WTC11 (cell line): Measurements from ENCODE around the gene HOXA2. TPM values are rescaled to one million over a fixed set of nuclear protein-coding genes. Genes with fewer than 3 reads are reported as not detected.

ENCODE experiments used
- ATAC-seq: fragments of 200-7000 bp; cut with Tn5 transposase; 2 replicates; pipeline ENCODE4 v1.10.0; 2021; ENCODE audit warnings: mild to moderate bottlenecking, moderate library complexity
- Bru-seq: library from RNA; stranded (reverse); fragments of 400-500 nt; gene quantifications from one replicate; lab custom pipeline; 2021; lab: Mats Ljungman, UMichigan
- CTCF ChIA-PET: fragments of 300-600 bp; sonication (Branson Sonifier 250); formaldehyde crosslinking; loops from one replicate; lab custom pipeline; 2021; ENCODE audit warnings: antibody characterized with exemption; lab: Charles Lee
- POLR2A ChIA-PET: fragments of 350-600 bp; sonication (Branson Sonifier 250); formaldehyde crosslinking; loops from one replicate; lab custom pipeline; 2021; ENCODE audit warnings: antibody characterized with exemption; lab: Charles Lee
- DNase-seq: peaks from one replicate; pipeline ENCODE4 v3.0.0; 2021; ENCODE audit warnings: low spot score
- H3K27ac Mint-ChIP-seq: 2 replicates; pipeline ENCODE4 v1.8.0; 2021; ENCODE audit warnings: mixed read lengths
- H3K27me3 Mint-ChIP-seq: 2 replicates; pipeline ENCODE4 v1.8.0; 2021; ENCODE audit warnings: low read depth, mild to moderate bottlenecking, moderate library complexity, mixed read lengths
- H3K36me3 Mint-ChIP-seq: 2 replicates; pipeline ENCODE4 v1.8.0; 2021; ENCODE audit warnings: mixed read lengths
- H3K4me1 Mint-ChIP-seq: 2 replicates; pipeline ENCODE4 v1.8.0; 2022; ENCODE audit warnings: mixed read lengths
- H3K4me3 Mint-ChIP-seq: 2 replicates; pipeline ENCODE4 v1.8.0; 2021; ENCODE audit warnings: mild to moderate bottlenecking, moderate library complexity, mixed read lengths
- H3K9me3 Mint-ChIP-seq: 2 replicates; pipeline ENCODE4 v1.8.0; 2021; ENCODE audit warnings: mixed read lengths
- ARID4B ChIP-seq: sonication (generic); formaldehyde crosslinking; IDR thresholded peaks from 2 replicates; pipeline ENCODE4 v1.8.0; 2023; ENCODE audit warnings: missing genetic modification reagents, mild to moderate bottlenecking, borderline replicate concordance
- ATF2 ChIP-seq: sonication (generic); formaldehyde crosslinking; IDR thresholded peaks from 2 replicates; pipeline ENCODE4 v1.8.1; 2022; ENCODE audit warnings: low read depth, missing genetic modification reagents, borderline replicate concordance
- CTCF ChIP-seq: fragments of 200-600 bp; IDR thresholded peaks from 2 replicates; pipeline ENCODE4 v1.8.0; 2022; ENCODE audit warnings: antibody characterized with exemption
- ELF4 ChIP-seq: sonication (generic); formaldehyde crosslinking; IDR thresholded peaks from 2 replicates; pipeline ENCODE4 v1.8.1; 2022; ENCODE audit warnings: low read depth, mild to moderate bottlenecking, moderate library complexity, missing genetic modification reagents
- ETV6 ChIP-seq: sonication (generic); formaldehyde crosslinking; IDR thresholded peaks from 2 replicates; pipeline ENCODE4 v1.8.1; 2022; ENCODE audit warnings: mild to moderate bottlenecking, missing genetic modification reagents
- FOXJ3 ChIP-seq: sonication (generic); formaldehyde crosslinking; IDR thresholded peaks from 2 replicates; pipeline ENCODE4 v1.9.0; 2021; ENCODE audit warnings: missing genetic modification reagents, mild to moderate bottlenecking, borderline replicate concordance
- HMGXB4 ChIP-seq: sonication (generic); formaldehyde crosslinking; IDR thresholded peaks from 2 replicates; pipeline ENCODE4 v1.8.1; 2023; ENCODE audit warnings: mild to moderate bottlenecking, moderate library complexity, missing genetic modification reagents
- SMAD3 ChIP-seq: sonication (generic); formaldehyde crosslinking; IDR thresholded peaks from 2 replicates; pipeline ENCODE4 v1.8.0; 2022; ENCODE audit warnings: missing genetic modification reagents, mild to moderate bottlenecking, borderline replicate concordance
- TEAD4 ChIP-seq: sonication (generic); formaldehyde crosslinking; IDR thresholded peaks from 2 replicates; pipeline ENCODE4 v1.8.0; 2022; ENCODE audit warnings: mild to moderate bottlenecking, missing genetic modification reagents
- ZNF219 ChIP-seq: sonication (generic); formaldehyde crosslinking; IDR thresholded peaks from 2 replicates; pipeline ENCODE4 v1.8.0; 2023; ENCODE audit warnings: missing genetic modification reagents, mild to moderate bottlenecking, borderline replicate concordance
- ZNF512 ChIP-seq: sonication (generic); formaldehyde crosslinking; IDR thresholded peaks from 2 replicates; pipeline ENCODE4 v1.8.1; 2022; ENCODE audit warnings: missing genetic modification reagents, borderline replicate concordance
- long read RNA-seq, 3 experiments: library from RNA in 1 of 3; library from capped mRNA in 1 of 3; library from polyadenylated mRNA in 1 of 3; unstranded in 2 of 3; stranded (forward) in 1 of 3; transcript quantifications; one replicate each; pipeline ENCODE4 v2.0.0, GENCODE V29; 2021
- total RNA-seq: library from RNA; stranded (reverse); gene quantifications from 3 replicates; pipeline ENCODE4 v1.2.3, GENCODE V29; 2021

The HOXA2 gene
- total RNA-seq (not detected in 3 replicates), Bru-seq, nascent RNA (not detected)
- long read RNA-seq, experiment 1: 0 reads
- long read RNA-seq, experiment 2: 0 reads
- long read RNA-seq, experiment 3: 0 reads

DNA sequence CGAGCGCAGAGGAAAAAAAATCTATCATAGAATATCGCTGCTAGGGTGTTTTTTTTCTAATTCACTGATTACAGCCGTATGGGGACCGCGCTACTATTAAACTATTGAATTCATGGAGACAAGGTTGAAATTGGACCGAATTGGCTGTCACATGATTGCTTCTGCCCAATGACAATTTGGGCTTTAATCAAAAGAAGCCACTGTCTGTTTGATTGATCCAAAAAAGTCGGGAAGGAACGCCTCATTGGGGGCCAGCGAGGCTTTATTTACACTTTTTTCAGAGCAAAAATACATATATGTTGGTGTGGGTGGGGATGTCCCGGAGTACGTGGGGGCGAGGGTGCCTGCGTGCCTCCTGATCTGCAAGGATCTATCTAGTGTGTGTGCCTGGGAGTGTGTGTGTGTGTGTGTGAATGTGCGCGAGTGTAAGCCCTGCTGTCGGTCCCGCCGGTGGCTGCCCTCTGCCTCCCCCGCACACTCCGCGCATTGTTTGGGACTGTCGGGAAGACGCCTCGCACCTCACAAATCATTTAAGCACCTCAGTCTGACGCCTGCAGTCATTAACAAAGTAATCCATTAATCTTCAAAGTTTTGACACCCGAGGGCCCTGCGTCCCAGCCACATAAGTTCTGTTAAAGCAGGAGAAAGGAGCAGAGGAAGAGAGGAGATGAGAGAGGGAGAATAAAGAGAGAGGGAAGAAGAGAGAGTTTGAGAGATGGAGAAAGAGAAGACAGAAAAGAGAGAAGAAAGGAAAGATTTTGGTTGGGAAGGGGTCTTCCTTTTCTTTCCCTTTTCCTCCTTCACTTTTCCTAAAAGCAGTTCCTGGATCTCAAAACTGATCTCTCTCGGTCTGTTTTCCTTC, at the start of gene HOXA2:
TSS of gene HOXA2 (minus strand) at position 103 of the 862 bp plus-strand sequence. CDS start 183 bp downstream, outside the sequence.
- Mint-ChIP-seq H3K4me3 (peak within 1 kb of the TSS; percentile 35), H3K27me3 (peaks cover 100% of the 10 kb centered on the region), H3K27ac (no peak within 1 kb of the TSS), H3K9me3 (no peaks in the 10 kb centered on the region), H3K36me3 (peaks cover 4% of the 10 kb centered on the region), H3K4me1 (peaks cover 44% of the 10 kb centered on the region)
- no peak for DNase-seq
- ATAC-seq: no peak
- TF ChIP-seq ZNF512 (CRISPR knock-in tag): peak; percentile 44; the same call in 1 of the 2 replicates
- no peak for TF ChIP-seq ETV6 (CRISPR knock-in tag)
- TF ChIP-seq ELF4: no peak
- TF ChIP-seq ZNF219 (CRISPR knock-in tag): no peak
- CTCF ChIA-PET: no interaction called here
- POLR2A ChIA-PET: no interaction called here

- Mint-ChIP-seq H3K36me3 (peaks cover 3% of the 10 kb centered on the region), H3K4me3 (peak overlapping the region; percentile 55), H3K27ac (no peak overlapping the region), H3K9me3 (no peaks in the 10 kb centered on the region), H3K4me1 (peaks cover 30% of the 10 kb centered on the region), H3K27me3 (peaks cover 100% of the 10 kb centered on the region)
- ATAC-seq (no peak), DNase-seq (no peak)
- TF ChIP-seq HMGXB4 (CRISPR knock-in tag) (0 out of 2 replicates have a peak, but pooled peaks have one; percentile 4), ATF2 (CRISPR knock-in tag) (no peak)
- CTCF ChIA-PET: interaction anchor here (0.6 to 4.0 kb wide), 13 partner anchors 7 to 460 kb away, joined by 3 to 74 read pairs (median 4); partner anchors contain the start of gene HOXA9
- POLR2A ChIA-PET: no interaction called here
These were observed 49.0 kb upstream of the HOXA2 start for GRCh38 chr7:27151341-27151930.

- POLR2A ChIA-PET: no interaction called here
- TF ChIP-seq ARID4B (no peak), CTCF (peak; percentile 66), FOXJ3 (CRISPR knock-in tag) (no peak), SMAD3 (no peak), HMGXB4 (CRISPR knock-in tag) (peak; percentile 71; the same call in 1 of the 2 replicates), TEAD4 (CRISPR knock-in tag) (no peak)
These were observed 48.3 kb upstream of the HOXA2 start for GRCh38 chr7:27150568-27151340.

More at GRCh38 chr7:27150568-27151340, 48.3 kb upstream of the HOXA2 start:
- Mint-ChIP-seq H3K36me3 (peaks cover 3% of the 10 kb centered on the region), H3K4me3 (peak overlapping the region; percentile 55), H3K27me3 (peaks cover 100% of the 10 kb centered on the region), H3K27ac (no peak overlapping the region), H3K4me1 (peaks cover 28% of the 10 kb centered on the region), H3K9me3 (no peaks in the 10 kb centered on the region)
- CTCF ChIA-PET: interaction anchor here (0.6 to 4.0 kb wide), 15 partner anchors 8 to 468 kb away, joined by 3 to 74 read pairs (median 4); partner anchors contain the start of gene HOXA9
- ATAC-seq (peak; percentile 57), DNase-seq (peak; percentile 76)
